Neuron (in vitro differentiated cells): Measurements from ENCODE around the gene TNNC2.
"Not testable (repeated sequence)": the region's sequence is repeated elsewhere in the genome, so short reads cannot be mapped to it uniquely, and the experiment has no call there.

Source experiments
- H2AFZ ChIP-seq: one replicate; pipeline ENCODE4 v1.6.1; 2013; ENCODE audit warnings: low read depth, mild to moderate bottlenecking, inconsistent platforms, low read length, moderate library complexity
- H3K27me3 ChIP-seq: one replicate; pipeline ENCODE4 v1.6.1; 2013; ENCODE audit warnings: low read length; ENCODE audit not compliant: insufficient read depth
- H3K36me3 ChIP-seq: one replicate; pipeline ENCODE4 v1.6.1; 2013; ENCODE audit warnings: low read length; ENCODE audit not compliant: insufficient read depth
- H3K4me1 ChIP-seq: one replicate; pipeline ENCODE4 v1.6.1; 2013; ENCODE audit warnings: low read length; ENCODE audit not compliant: insufficient read depth
- H3K4me3 ChIP-seq: 2 replicates; pipeline ENCODE4 v1.5.1; 2013; ENCODE audit warnings: mild to moderate bottlenecking, low read length, moderate library complexity
- H3K9me3 ChIP-seq: one replicate; pipeline ENCODE4 v1.6.1; 2013; ENCODE audit warnings: low read length

TNNC2 gene

GRCh38 chr20:45827030-45827652 lies at the start of gene TNNC2:
Gene TNNC2 (minus strand): TSS chr20:45827312. CDS start chr20:45827248, 64 bp downstream.
- Histone ChIP-seq H2AFZ (no peak within 1 kb of the TSS), H3K9me3 (no peaks in the 10 kb centered on the region), H3K36me3 (no peaks in the 10 kb centered on the region), H3K4me1 (peaks cover 7% of the 10 kb centered on the region), H3K27me3 (no peaks in the 10 kb centered on the region), H3K4me3 (no peak within 1 kb of the TSS)

GRCh38 chr20:45874576-45874975 lies 47.5 kb upstream of the TNNC2 start:
- no peak overlapping the region for H2AFZ ChIP-seq
- no peaks in the 10 kb centered on the region for H3K27me3 ChIP-seq
- no peak overlapping the region for H3K4me3 ChIP-seq
- H3K36me3 ChIP-seq = peaks cover 20% of the 10 kb centered on the region
- no peaks in the 10 kb centered on the region for H3K4me1 ChIP-seq
- no peaks in the 10 kb centered on the region for H3K9me3 ChIP-seq

DNA sequence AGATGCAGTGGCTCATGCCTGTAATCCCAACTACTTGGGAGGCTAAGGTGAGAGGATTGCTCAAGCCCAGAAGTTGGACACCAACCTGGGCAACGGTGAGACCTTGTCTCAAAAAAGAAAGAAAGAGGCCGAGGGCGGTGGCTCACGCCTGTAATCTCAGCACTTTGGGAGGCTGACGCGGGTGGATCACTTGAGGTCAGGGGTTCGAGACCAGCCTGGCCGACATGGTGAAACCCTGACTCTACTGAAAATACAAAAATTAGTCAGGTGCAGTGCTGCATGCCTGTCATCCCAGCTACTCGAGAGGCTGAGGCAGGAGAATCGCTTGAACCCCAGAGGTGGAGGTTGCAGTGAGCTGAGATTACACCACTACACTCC lies 47.0 kb upstream of the TNNC2 start:
- not testable (repeated sequence) for H3K4me3 ChIP-seq, H3K27me3 ChIP-seq, H2AFZ ChIP-seq, H3K9me3 ChIP-seq, H3K4me1 ChIP-seq
- peaks cover 20% of the 10 kb centered on the region for H3K36me3 ChIP-seq

DNA sequence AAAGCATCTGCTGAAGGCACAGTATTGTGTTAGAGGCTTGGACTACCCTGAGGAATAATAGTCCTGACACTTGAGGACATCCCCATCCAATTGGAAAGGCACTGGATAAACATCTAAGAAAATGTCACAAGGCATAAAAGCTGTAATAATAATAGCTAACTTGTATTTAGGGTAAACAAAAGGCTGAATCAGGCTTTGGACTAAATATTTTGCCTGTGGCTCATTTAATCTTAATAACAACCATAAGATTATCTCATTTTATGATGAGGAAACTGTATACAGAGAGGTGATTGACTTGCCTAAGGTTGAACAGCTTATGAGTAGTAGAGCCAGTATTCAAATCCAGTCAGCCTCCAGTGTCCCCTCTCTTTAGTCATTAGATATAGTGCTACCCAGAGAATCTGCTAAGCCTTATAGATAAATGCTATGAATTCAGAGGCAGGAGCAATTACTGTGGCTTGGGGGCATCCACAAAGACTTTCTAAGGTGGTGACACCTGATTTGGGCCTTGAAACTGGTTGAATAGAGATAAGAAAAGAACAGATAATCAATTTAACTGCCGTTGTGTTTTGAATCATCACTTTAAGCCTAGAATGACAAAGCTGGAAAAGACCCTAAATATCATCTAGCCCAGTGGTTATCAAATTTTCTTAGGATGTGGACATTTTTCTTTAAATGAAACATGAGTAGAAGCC lies 46.4 kb upstream of the TNNC2 start:
- no peaks in the 10 kb centered on the region for H3K9me3 ChIP-seq
- peaks cover 20% of the 10 kb centered on the region for H3K36me3 ChIP-seq
- H3K4me3 ChIP-seq = no peak overlapping the region
- H3K27me3 ChIP-seq = no peaks in the 10 kb centered on the region
- H2AFZ ChIP-seq = no peak overlapping the region
- no peaks in the 10 kb centered on the region for H3K4me1 ChIP-seq

- no peaks in the 10 kb centered on the region for H3K9me3 ChIP-seq
- no peak overlapping the region for H3K4me3 ChIP-seq
These were observed 45.5 kb upstream of the TNNC2 start for GRCh38 chr20:45872626-45873025.

GRCh38 chr20:45867819-45868176 lies 40.7 kb upstream of the TNNC2 start:
- Histone ChIP-seq H3K27me3 (no peaks in the 10 kb centered on the region), H2AFZ (no peak overlapping the region), H3K4me3 (no peak overlapping the region), H3K36me3 (no peaks in the 10 kb centered on the region), H3K9me3 (no peaks in the 10 kb centered on the region), H3K4me1 (no peaks in the 10 kb centered on the region)

More at GRCh38 chr20:45872626-45873025, 45.5 kb upstream of the TNNC2 start:
- Histone ChIP-seq H3K27me3 (no peaks in the 10 kb centered on the region), H2AFZ (no peak overlapping the region), H3K36me3 (peaks cover 11% of the 10 kb centered on the region), H3K4me1 (no peaks in the 10 kb centered on the region)

DNA sequence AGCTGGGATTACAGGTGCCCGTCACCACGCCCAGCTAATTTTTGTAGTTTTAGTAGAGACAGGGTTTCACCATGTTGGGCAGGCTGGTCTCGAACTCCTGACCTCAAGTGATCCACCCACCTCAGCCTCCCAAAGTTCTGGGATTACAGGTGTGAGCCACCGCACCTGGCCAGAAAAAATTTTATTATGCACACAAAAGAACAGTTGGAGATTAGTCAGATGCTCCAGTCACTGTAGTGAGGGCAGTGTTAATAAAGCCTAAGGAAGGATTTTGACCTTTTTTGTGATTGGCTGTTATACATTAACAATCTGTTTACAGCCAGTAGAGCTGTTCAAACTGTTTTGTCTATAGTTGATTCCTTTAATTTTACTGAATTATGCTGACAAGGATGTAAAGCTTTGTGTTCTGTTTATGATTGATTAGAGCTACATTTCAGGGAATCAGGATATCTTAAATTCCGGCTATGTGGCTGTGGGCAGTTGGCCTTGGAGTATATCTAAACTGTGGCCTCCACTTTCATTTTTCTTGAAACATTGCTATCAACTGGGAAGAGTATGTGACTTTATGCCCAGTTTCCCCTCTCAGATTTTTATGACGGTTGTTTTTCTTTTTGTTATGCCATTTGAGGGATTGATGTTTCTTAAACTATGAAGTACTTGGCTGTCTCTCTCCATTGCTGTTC lies 40.2 kb upstream of the TNNC2 start:
- H2AFZ ChIP-seq = no peak overlapping the region
- H3K4me3 ChIP-seq = no peak overlapping the region
- no peaks in the 10 kb centered on the region for H3K27me3 ChIP-seq
- no peaks in the 10 kb centered on the region for H3K9me3 ChIP-seq
- H3K4me1 ChIP-seq = no peaks in the 10 kb centered on the region
- no peaks in the 10 kb centered on the region for H3K36me3 ChIP-seq

DNA sequence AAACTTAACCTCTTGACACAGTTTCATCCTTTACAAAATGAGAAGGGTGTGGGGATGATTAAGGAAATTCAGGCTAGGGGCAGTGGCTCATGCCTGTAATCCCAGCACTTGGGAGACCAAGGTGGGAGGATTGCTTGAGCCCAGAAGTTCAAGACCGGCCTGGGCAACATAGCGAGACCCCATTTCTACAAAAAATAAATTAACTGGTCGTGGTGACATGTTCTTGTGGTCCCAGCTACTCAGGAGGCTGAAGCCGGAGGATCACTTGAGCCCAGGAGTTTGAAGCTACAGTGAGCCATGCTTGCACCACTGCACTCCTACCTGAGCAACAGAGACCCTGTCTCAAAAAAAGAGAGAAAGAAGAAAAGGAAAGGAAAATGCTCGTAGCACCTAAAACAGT lies 39.3 kb upstream of the TNNC2 start:
- Histone ChIP-seq H3K4me1 (no peaks in the 10 kb centered on the region), H3K9me3 (no peaks in the 10 kb centered on the region), H3K27me3 (no peaks in the 10 kb centered on the region)

DNA sequence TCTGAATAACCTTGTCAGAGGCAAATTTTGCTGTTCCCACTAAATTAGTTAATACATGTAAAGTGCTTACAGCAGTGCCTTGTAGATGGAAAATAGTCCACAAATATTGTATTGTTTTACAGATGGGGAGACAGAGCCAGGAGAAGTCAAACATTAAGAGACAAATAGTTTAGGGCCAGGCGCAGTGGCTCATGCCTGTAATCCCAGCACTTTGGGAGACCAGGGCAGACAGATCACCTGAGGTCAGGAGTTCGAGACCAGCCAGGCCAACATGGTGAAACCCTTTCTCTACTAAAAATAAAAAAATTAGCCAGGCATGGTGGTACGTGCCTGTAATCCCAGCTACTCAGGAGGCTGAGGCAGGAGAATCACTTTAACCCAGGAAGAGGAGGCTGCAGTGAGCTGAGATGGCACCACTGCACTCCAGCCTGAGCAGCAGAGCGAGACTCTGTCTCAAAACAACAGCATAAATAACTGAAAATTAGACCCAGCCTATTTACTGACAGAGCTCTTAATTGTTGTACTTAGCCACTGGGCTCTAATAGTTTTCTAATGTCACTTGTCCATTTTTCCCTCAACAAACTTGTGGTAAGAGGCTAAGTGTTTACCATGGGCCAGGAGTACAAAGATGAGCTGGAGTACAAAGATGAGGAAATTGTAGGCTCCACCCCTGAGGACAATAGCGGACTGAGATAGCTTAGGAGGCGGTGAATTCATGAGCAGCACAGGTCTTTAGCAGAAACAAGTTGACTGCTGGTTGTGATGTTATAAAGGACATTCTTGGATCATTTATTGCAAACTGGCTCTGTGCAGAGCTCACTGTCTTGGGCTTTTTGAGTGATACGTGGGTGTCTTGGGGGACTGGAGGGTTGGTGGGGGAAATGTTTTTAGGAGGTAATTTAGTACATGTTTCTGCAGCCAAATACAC lies 36.7 kb upstream of the TNNC2 start:
- H3K4me1 ChIP-seq = peaks cover 2% of the 10 kb centered on the region

More for the DNA sequence above, 39.3 kb upstream of the TNNC2 start:
- no peak overlapping the region for H3K4me3 ChIP-seq
- no peak overlapping the region for H2AFZ ChIP-seq
- no peaks in the 10 kb centered on the region for H3K36me3 ChIP-seq

DNA sequence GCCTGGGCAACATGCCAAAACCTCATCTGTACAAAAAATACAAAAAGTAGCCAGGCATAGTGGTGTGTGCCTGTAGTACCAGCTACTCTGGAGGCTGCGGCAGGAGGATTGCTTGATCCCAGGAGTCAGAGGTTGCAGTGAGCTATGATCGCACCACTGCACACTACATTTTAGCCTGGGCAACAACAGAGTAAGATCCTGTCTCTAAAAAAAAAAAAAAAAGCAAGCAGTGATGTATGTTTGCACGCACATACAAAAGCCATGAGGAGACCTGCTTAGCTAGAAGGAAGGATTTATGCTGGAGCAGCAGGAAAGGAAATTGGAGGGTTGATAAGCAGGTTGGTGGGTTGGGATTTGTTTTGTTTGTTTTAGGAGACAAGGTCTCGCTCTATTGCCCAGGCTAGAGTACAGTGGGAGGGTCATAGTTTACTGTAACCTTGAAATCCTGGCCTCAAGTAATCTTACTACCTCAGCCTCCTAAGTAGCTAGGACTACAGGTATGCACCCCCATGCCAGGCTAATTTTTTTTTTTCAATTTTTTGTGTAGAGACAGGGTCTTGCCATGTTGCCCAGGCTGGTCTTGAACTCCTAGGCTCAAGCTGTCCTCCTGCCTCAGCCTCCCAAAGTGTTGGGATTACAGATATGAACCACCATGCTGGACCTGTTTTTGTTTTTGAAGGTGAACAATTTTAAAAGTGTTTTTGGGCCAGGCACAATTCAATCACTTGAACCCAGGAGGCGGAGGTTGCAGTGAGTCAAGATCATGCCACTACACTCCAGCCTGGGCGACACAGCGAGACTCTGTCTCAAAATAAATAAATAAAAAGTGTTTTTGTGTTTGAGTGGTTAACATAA lies 34.3 kb upstream of the TNNC2 start:
- H3K4me3 ChIP-seq = no peak overlapping the region
- H2AFZ ChIP-seq = no peak overlapping the region
- H3K9me3 ChIP-seq = no peaks in the 10 kb centered on the region
- peaks cover 13% of the 10 kb centered on the region for H3K4me1 ChIP-seq
- no peaks in the 10 kb centered on the region for H3K27me3 ChIP-seq
- no peaks in the 10 kb centered on the region for H3K36me3 ChIP-seq

More for the DNA sequence above, 36.7 kb upstream of the TNNC2 start:
- no peaks in the 10 kb centered on the region for H3K36me3 ChIP-seq
- no peak overlapping the region for H2AFZ ChIP-seq
- no peaks in the 10 kb centered on the region for H3K27me3 ChIP-seq
- no peaks in the 10 kb centered on the region for H3K9me3 ChIP-seq
- H3K4me3 ChIP-seq = no peak overlapping the region

DNA sequence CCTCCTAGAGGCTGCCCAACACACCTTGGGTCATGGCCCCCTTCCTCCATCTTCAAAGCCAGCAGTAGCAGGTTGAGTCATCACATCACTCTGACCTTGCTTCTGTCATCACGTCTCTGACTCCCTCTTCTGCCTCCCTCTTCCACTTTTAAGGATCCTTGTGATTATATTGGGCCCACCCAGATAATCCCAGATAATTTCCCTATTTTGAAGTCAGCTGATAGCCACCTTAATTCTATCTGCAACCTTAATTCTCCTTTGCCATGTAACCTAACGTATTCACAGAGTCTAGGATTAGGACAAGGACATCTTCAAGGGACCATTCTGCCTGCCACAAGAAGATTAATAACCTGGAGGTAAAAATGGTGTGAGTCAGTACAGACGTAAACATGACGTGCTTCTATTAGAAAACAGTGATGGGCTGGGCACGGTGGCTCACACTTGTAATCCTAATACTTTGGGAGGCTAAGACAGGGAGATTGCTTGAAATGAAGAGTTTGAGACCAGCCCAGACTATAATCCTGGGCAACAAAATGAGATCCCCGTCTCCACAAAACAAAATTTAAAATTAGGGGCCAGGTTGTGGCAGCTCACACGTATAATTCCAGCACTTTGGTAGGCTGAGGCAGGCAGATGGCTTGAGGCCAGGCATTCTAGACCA lies 33.6 kb upstream of the TNNC2 start:
- H3K4me1 ChIP-seq = peaks cover 19% of the 10 kb centered on the region
- no peaks in the 10 kb centered on the region for H3K9me3 ChIP-seq
- H3K27me3 ChIP-seq = no peaks in the 10 kb centered on the region
- no peaks in the 10 kb centered on the region for H3K36me3 ChIP-seq
- H3K4me3 ChIP-seq = no peak overlapping the region
- H2AFZ ChIP-seq = no peak overlapping the region

DNA sequence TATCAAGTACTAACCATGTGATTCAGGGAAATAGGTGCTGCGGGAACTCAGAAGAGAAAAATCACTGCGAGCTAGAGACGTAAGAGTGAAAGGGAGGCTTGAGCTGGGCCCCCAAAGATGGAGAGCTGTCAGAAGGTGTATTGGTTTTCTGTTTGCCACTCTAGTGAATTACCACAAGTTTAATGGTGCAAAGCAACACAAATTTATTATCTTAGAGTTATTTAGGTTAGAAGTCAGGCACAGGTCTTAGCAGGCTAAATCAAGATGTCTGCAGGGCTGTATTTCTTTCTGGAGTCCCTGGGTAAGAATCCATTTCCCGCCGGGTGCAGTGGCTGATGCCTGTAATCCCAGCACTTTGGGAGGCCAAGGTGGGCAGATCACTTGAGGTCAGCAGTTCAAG lies 32.8 kb upstream of the TNNC2 start:
- H3K4me3 ChIP-seq = no peak overlapping the region
- H3K27me3 ChIP-seq = no peaks in the 10 kb centered on the region
- H3K4me1 ChIP-seq = peaks cover 19% of the 10 kb centered on the region
- peaks cover under 1% of the 10 kb centered on the region for H3K36me3 ChIP-seq
- no peaks in the 10 kb centered on the region for H3K9me3 ChIP-seq
- H2AFZ ChIP-seq = no peak overlapping the region
